OCI-M2 (cell line): ENCODE measurements around the gene MARS1.
"Not testable (repeated sequence)": the region's sequence is repeated elsewhere in the genome, so short reads cannot be mapped to it uniquely, and the experiment has no call there.

Experiments
- DNase-seq: peaks from one replicate; lab custom pipeline; 2025; ENCODE audit not compliant: unreplicated experiment; lab: John Stamatoyannopoulos, UW

The MARS1 gene

DNA sequence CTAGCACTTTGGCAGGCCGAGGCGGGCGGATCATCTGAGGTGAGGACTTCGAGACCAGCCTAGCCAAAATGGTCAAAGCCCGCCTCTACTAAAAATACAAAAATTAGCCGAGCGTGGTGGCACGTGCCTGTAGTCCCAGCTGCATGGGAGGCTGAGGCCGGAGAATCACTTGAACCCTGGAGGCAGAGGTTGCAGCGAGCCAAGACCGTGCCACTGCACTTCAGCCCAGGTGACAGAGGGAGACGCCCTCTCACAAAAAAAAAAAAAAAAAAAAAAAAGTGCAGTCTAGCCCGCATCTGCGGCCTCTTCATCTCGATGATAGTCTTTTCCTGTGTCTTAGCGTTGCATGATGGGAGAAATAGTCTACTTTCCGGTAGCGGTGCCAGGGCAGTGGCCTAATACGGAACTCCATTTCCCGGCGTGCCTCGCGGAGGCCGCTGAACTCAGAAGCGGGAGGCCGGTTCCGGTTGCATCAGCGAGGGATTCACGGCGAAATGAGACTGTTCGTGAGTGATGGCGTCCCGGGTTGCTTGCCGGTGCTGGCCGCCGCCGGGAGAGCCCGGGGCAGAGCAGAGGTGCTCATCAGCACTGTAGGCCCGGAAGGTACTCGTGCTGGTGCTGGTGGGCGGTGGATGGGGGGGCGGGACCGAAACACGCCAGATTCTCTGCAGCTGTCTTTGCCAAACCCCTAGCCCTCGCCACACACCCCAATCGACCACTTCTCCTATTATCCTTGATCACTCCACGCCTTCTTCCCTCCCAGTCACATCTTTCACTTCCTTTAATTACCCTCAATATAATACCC lies at the start of gene MARS1:
Gene MARS1, plus strand, starts transcription at position 472 of the 805 bp plus-strand sequence. Its CDS starts 23 bp downstream, at position 495.
- DNase-seq, result peak; percentile 79

DNA sequence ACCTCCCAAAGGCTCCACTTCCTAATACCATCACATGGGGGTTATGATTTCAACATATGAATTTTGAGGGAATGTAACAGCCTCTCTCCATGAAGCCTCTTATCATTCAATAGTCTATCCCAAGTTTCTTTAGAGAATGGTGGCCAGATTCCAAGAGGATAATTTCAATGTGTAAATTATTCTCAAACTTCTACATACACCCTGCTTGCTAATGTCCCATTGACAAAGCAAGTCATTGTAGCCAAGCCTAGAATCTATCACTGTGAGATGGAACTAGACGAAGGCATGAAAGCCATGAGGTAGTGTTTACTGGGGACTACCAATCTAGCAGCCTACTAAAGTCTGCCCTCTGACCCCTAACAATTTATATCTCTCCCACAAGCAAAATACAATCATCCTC lies 49.5 kb upstream of the MARS1 start:
- DNase-seq, result no peak

DNA sequence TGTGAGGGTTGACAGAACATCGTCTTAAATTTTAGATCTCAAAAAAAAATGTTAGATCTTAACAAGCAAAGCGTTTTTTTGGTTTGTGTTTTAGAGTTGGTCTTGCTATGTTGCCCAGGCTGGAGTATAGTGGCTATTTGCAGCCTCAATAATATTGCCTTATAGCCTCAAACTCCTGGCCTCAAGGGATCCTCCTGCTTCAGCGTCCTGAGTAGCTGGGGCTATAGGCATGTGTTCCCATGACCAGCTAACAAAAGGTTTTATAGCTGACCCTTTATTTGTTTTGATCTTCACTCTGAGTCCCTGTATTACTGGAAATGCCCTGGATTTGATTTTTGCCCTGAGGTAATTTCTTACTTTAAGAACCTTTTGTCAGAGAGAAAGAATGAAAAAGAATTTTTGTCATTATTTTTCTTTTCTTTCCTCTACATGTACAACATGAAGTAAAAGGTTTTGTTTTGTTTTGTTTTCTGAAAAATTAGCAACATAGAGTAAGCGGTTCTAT lies 48.1 kb upstream of the MARS1 start:
- no peak for DNase-seq

DNA sequence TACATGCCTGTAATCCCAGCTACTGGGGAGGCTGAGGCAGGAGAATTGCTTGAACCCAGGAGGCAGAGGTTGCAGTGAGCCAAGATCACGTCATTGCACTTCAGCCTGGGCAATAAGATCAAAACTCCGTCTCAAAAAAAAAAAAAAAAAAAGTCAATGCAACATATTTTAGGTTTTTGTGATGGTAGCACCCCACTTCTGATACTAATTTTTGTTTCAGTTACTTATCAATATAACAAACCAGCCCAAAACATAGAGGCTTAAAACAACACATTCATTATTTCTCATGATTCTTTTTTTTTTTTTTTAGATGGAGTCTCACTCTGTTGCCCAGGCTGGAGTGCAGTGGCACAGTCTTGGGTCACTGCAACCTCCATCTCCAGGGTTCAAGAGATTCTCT lies 46.5 kb upstream of the MARS1 start:
- DNase-seq, result not testable (repeated sequence)

DNA sequence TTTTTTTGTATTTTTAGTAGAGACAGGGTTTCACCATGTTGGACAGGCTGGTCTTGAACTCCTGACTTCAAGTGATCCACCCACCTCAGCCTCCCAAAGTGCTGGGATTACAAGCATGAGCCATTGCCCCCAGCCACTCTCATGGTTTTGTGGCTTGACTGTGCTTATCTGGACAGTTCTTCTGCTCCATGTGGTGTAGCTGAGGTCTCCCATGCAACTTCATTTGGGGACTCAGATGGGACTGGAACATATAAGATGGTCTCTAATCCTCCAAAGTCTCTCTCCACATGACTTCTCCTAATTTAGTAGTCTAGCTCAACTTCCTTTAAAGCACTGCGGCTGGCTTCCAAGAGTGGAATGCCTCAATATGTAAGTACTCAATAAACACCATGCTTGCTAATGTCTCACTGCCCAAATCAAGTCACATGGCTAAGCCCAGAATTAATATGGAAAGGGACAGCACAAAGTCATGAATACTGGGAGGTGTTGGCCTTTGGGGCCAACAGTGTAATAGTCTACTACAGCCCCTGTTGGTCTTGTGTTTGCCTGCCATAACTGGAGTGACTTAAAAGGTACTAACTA lies 45.9 kb upstream of the MARS1 start:
- no peak for DNase-seq

DNA sequence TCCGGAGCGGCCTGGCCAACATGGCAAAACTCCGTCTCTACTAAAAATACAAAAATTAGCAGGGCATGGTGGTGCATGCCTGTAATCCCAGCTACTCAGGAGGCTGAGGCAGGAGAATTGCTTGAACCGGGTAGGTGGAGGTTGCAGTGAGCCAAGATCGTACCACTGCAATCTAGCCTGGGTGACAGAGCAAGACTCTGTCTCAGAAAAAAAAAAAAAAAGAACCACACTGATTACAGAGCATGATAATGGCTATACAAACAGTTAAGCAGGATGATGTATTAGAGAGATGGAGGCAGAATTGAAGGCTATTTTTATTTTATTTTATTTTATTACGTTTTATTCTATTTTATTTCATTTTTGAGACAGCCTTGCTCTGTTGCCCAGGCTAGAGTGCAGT lies 43.5 kb upstream of the MARS1 start:
- not testable (repeated sequence) for DNase-seq

DNA sequence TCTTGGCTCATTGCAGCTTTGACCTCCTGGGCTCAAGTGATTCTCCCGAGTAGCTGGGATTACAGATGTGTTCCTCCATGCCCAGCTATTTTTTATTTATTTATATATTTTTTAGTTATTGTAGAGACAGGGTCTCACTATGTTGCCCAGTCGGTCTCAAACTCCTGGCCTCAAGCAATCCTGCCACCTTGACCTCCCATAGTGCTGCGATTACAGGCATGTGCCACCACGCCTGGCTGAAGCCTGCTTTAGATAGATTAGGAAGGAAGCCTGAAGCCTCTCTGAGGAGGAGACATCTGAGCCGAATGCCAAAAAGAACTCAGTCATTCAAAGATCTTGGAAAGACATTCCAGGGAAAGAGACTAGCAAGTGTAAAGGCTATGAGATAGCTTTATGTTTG lies 43.1 kb upstream of the MARS1 start:
- DNase-seq, result no peak

DNA sequence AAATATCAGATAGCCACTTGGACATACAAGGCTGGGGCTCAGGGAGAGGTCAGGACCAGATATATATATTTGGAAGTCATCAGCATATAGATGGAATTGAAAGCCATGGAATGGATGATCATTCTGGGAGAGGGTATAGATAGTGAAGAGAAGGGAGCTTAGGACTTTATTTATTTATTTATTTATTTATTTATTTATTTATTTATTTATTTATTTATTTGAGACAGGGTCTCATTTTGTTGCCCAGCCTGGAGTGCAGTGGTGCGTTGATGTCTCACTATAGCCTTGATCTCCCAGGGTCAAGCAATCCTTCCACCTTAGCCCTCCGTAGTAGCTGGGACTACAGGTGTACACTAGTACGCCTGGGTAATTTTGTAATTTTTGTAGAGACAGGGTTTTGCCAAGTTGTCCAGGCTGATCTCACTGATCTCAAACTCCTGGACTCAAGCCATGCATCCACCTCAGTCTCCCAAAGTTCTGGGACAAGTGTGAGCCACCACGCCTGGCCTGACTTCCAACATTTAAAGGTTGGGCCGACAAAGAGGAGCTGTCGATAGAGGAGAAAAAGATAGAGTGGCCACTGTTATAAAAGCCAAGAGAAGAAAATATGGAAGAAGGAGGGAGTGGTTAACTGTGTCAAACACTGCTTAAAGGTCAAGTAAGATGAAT lies 41.4 kb upstream of the MARS1 start:
- DNase-seq, result no peak

DNA sequence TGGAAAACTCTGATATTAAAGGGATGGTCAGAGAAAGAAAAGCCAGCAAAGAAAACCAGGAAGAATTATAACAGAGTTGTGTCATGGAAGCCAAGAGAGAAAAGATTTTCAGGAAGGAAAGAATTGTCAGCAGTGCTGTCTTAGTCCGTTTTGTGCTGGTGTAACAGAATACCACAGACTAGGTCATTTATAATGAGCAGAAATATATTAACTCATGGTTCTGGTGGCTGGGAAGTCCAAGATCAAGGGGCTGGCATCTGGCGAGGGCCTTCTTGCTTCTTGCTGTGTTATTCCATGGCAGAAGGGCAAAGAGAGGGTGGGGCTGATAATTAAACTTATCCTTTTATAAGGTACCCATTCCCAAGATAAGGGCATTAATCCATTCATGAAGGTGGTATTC lies 39.2 kb upstream of the MARS1 start:
- no peak for DNase-seq

DNA sequence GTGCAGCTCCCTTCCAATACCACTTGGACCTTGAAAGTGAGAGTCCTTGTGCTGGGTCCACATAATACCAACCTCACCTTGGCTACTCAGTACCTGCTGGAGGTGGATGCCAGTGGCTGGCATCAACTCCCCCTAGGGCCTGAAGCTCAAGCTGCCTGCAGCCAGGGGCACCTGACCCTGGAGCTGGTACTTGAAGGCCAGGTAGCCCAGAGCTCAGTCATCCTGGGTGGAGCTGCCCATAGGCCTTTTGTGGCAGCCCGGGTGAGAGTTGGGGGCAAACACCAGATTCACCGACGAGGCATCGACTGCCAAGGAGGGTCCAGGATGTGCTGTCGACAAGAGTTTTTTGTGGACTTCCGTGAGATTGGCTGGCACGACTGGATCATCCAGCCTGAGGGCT lies 38.5 kb upstream of the MARS1 start:
- no peak for DNase-seq

DNA sequence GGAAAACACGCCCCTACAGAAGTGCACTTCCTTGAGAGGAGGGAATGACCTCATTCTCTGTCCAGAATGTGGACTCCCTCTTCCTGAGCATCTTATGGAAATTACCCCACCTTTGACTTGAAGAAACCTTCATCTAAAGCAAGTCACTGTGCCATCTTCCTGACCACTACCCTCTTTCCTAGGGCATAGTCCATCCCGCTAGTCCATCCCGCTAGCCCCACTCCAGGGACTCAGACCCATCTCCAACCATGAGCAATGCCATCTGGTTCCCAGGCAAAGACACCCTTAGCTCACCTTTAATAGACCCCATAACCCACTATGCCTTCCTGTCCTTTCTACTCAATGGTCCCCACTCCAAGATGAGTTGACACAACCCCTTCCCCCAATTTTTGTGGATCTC lies 37.8 kb upstream of the MARS1 start:
- no peak for DNase-seq

DNA sequence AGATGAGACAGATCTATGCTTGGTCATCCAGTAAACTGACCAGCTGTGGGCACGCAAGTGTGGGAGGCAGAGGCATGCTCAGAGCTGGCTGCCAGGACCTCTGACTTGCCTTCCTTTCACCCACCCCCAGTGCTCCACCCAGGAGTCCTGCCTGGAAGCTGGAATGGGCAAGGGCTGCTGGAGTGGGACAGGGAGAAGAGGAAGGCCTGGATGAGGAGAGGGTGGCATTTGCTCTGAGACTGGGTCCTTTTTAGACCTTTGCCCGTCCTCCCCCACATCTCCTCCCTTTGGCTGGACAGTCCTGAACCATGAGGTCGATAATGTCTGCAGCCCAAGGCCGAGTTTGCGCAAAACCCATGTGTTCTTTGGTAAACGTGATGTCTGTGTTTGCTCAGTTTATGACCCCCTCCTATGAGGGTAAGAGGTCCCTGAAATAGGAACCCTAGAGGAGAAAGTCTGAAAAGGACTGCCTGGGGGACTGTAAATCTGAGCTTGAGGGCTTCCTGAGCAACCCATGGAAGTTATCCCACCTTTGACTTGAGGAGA lies 36.6 kb upstream of the MARS1 start:
- no peak for DNase-seq

DNA sequence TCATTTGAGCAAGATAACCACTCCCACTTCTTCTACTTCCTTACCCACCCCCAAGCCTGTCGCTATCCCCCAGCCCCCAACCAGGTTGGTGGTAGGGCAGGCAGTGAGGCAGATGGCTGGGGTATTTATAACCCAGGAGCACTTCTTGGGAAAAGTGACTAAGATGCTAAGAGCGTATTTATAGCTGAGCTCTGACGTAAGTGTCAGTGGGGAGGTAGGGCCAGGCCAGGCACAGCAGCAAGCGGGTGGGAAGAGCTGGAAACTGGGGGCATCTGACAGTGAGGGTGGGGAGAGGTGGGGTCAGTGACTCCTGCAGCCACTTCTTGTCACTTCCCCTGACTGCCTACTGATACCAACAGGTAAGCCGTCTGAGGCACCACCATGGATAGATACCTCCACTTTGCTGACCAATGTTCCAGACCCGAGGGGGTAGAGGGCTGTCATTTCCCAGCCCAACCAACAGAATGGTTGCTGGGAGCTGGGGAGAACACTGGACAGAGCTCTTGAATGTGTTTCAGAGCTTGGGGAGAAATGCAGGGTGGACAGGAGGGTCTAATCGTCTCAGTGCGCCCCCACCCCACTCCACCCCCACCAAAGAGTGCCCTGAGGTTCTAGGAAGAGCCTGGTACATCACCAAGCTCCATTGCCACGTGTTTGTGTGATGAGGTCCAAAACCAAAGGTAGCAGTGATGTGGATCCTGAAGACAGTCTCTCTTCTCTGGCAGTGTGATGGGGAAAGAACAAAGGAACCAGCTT lies 35.5 kb upstream of the MARS1 start:
- DNase-seq, result no peak

DNA sequence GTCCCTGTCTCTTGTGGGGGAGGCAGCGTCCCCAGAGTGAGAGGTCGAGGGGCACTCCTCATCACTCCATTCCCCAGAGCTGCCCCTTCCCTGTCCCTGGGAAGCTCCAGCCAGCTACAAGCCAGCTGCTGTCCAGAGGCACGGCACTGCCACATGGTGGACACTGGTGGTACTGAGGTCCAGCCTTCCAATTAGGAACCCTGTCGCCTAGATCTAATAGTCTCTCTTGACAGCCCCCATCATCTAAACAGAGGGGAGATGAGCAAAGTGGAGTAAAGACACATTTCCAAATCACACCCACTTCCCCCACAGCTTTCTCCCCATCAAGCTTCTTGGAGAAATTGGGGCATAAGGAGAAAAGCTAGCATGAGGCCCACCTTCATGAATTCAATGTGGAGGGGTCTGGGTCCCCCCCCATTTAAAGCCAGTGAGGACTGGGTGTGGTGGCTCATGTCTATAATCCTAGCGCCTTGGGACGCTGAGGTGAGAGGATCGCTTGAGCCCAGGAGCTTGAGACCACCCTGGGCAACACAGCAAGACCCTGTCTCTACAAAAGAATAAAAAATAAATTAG lies 34.8 kb upstream of the MARS1 start:
- peak; percentile 45 for DNase-seq

DNA sequence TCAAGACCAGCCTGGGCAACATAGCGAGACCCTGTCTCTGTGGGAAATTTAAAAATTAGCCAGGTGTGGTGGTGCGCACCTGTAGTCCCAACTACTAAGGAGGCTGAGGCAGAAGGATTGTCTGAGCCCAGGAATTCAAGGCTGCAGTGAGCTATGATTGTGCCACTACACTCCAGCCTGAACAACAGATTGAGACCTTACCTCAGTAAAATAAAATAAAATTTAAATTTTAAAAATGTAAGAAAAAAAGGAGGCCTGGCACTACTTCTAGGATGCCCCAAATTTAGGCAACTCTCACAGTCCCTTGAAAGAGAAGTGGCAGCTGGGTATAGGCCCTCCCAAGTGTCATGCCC lies 33.7 kb upstream of the MARS1 start:
- DNase-seq, result no peak

DNA sequence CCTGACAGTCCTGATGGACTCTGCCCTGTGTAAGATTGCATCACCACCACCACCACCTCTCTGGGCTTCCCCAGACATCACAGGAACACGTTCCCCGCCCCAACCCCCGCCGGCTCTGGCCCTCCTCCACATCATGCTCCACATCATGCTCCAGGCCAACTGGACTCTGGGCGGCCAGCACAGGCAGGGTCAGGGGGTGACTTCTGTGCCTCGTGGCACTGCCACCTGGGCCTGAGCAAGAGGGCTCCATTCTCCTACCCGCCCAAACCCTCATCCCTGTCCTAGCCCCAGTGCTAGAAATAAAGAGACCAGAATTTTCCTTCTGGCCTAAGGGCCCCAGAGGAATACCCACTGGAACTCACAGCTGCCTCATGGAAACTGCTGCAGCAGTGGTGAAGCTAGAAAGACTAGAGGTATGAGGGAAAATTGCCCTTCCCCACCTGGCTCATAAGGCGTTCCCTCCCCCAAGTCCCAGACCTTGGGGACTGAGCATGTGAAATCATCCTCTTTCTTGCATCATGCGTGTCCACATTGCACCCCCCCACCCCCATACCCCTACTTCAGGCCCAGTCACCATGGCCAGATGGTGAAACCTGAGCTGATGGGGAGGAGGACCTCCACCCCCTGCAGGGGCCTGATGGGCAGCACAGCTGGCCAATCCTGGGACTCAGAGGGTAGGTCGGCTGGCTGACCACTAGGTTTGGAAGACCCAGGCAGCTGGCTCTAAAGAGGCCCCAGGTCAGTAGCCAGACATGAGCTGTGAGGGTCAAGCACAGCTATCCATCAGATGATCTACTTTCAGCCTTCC lies 33.1 kb upstream of the MARS1 start, which contains the start of gene INHBE:
Gene INHBE, plus strand, starts transcription at position 742 of the 808 bp plus-strand sequence. CDS start 230 bp downstream, outside the sequence.
- no peak for DNase-seq

DNA sequence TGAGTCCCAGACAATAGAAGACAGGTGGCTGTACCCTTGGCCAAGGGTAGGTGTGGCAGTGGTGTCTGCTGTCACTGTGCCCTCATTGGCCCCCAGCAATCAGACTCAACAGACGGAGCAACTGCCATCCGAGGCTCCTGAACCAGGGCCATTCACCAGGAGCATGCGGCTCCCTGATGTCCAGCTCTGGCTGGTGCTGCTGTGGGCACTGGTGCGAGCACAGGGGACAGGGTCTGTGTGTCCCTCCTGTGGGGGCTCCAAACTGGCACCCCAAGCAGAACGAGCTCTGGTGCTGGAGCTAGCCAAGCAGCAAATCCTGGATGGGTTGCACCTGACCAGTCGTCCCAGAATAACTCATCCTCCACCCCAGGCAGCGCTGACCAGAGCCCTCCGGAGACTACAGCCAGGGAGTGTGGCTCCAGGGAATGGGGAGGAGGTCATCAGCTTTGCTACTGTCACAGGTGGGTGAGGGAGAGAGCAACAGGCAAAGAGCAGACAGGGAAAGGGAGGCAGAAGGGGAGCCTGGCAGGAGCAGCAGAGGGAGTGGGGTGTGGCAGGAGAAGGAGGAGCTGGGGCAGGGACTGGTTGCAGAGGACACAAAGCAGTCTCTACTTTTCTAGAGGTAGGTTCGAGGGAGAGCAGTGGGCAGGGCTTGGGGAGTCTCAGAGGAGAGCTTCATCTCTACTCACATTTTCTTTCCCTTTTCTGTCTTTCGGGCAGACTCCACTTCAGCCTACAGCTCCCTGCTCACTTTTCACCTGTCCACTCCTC lies 32.3 kb upstream of the MARS1 start:
- DNase-seq, result no peak

DNA sequence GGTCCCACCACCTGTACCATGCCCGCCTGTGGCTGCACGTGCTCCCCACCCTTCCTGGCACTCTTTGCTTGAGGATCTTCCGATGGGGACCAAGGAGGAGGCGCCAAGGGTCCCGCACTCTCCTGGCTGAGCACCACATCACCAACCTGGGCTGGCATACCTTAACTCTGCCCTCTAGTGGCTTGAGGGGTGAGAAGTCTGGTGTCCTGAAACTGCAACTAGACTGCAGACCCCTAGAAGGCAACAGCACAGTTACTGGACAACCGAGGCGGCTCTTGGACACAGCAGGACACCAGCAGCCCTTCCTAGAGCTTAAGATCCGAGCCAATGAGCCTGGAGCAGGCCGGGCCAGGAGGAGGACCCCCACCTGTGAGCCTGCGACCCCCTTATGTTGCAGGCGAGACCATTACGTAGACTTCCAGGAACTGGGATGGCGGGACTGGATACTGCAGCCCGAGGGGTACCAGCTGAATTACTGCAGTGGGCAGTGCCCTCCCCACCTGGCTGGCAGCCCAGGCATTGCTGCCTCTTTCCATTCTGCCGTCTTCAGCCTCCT lies 31.6 kb upstream of the MARS1 start:
- DNase-seq, result no peak
